Neural progenitor cell (in vitro differentiated cells): ENCODE results near the gene RBBP5. TPM values are rescaled to one million over a fixed set of nuclear protein-coding genes. Genes with fewer than 3 reads are reported as not detected.

Experiments used
- DNase-seq: peaks from one replicate; pipeline ENCODE4 v3.0.0-alpha.2; 2016; ENCODE audit warnings: low spot score
- H2AFZ ChIP-seq: fragments of 200-600 bp; sonication (generic); replicated peaks from 2 replicates; pipeline ENCODE4 v1.6.1; 2016; ENCODE audit warnings: antibody characterized with exemption
- H3F3A ChIP-seq: fragments of 200-600 bp; sonication (generic); 2 replicates; pipeline ENCODE4 v1.6.1; 2016; ENCODE audit warnings: antibody characterized with exemption, low read depth
- H3K27ac ChIP-seq: fragments of 200-600 bp; sonication (generic); 2 replicates; pipeline ENCODE4 v1.5.1; 2016; ENCODE audit warnings: mild to moderate bottlenecking
- H3K27me3 ChIP-seq: fragments of 200-600 bp; sonication (generic); 2 replicates; pipeline ENCODE4 v1.6.1; 2016; ENCODE audit warnings: mild to moderate bottlenecking, moderate library complexity
- H3K36me3 ChIP-seq: fragments of 200-600 bp; sonication (generic); 2 replicates; pipeline ENCODE4 v1.5.1; 2016
- H3K4me1 ChIP-seq: fragments of 200-600 bp; sonication (generic); 2 replicates; pipeline ENCODE4 v1.6.1; 2016; ENCODE audit warnings: mixed run types
- H3K4me2 ChIP-seq: fragments of 200-600 bp; sonication (generic); 2 replicates; pipeline ENCODE4 v1.6.1; 2016
- H3K4me3 ChIP-seq: fragments of 200-600 bp; sonication (generic); 2 replicates; pipeline ENCODE4 v1.5.1; 2016
- H3K79me2 ChIP-seq: fragments of 200-600 bp; sonication (generic); 2 replicates; pipeline ENCODE4 v1.6.1; 2016; ENCODE audit warnings: low read depth
- H3K9ac ChIP-seq: fragments of 200-600 bp; sonication (generic); 2 replicates; pipeline ENCODE4 v1.6.1; 2016
- H3K9me3 ChIP-seq: fragments of 200-600 bp; sonication (generic); 2 replicates; pipeline ENCODE4 v1.5.1; 2016; ENCODE audit warnings: low read depth
- H4K20me1 ChIP-seq: fragments of 200-600 bp; sonication (generic); 2 replicates; pipeline ENCODE4 v1.6.1; 2016; ENCODE audit warnings: low read depth
- H3K27ac Mint-ChIP-seq: 3 replicates; pipeline ENCODE4 v1.8.0; 2021; ENCODE audit warnings: mixed read lengths
- H3K27me3 Mint-ChIP-seq: 2 replicates; pipeline ENCODE4 v1.8.0; 2022; ENCODE audit warnings: low read depth, mild to moderate bottlenecking, inconsistent platforms, moderate library complexity, mixed read lengths; ENCODE audit not compliant: insufficient read depth
- H3K36me3 Mint-ChIP-seq: 3 replicates; pipeline ENCODE4 v1.8.0; 2021; ENCODE audit warnings: mixed read lengths
- H3K4me1 Mint-ChIP-seq: 3 replicates; pipeline ENCODE4 v1.8.0; 2021; ENCODE audit warnings: mixed read lengths
- H3K4me3 Mint-ChIP-seq: 3 replicates; pipeline ENCODE4 v1.8.0; 2021; ENCODE audit warnings: mild to moderate bottlenecking, moderate library complexity, mixed read lengths
- H3K9me3 Mint-ChIP-seq: 3 replicates; pipeline ENCODE4 v1.8.0; 2020; ENCODE audit warnings: mixed read lengths
- EZH2 ChIP-seq: fragments of 200-600 bp; sonication (generic); IDR thresholded peaks from 2 replicates; pipeline ENCODE4 v1.6.1; 2017; ENCODE audit warnings: antibody characterized with exemption, mild to moderate bottlenecking, moderate library complexity
- EZH2phosphoT487 ChIP-seq: fragments of 200-600 bp; sonication (generic); IDR thresholded peaks from 2 replicates; pipeline ENCODE4 v1.6.1; 2017; ENCODE audit warnings: antibody characterized with exemption
- total RNA-seq: library from RNA; depleted of rRNA; stranded (reverse); fragments of >200 nt; gene quantifications from 2 replicates; pipeline ENCODE4 v1.2.3, GENCODE V29; 2015; ENCODE audit warnings: low replicate concordance
- TF ChIP-seq, protein P1 (sequence below): fragments of 200-600 bp; sonication (generic); IDR thresholded peaks from 2 replicates; pipeline ENCODE4 v1.5.1; 2017; ENCODE audit warnings: antibody characterized with exemption, mild to moderate bottlenecking

Gene RBBP5
- total RNA-seq, 1 donor from 2014 or later, result 30.1 TPM

DNA sequence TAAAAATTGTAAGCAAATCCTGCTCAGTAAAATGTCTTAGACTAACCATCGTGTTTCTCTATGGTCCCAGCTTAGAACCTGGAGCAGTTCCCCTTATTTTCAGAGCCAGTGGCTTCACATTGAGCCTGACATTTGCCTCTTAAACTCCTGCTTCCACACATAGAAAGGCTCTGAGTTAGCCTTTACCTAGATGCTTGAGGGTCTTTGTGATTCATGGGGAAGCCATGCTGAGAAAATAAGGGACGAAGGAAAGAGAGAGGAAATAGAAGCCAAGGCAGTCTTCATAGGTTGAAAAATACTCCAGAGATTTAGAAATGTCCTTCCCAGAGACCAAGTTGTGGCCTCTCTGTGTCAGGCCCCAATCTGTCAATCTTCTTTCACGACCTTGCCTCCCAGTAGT is 16.1 kb upstream of the RBBP5 start:
- H3K27ac Mint-ChIP-seq, result no peak overlapping the region
- no peak overlapping the region for H3K4me3 Mint-ChIP-seq
- TF ChIP-seq EZH2phosphoT487 (no peak), EZH2 (no peak)
- TF ChIP-seq, protein P1, sequence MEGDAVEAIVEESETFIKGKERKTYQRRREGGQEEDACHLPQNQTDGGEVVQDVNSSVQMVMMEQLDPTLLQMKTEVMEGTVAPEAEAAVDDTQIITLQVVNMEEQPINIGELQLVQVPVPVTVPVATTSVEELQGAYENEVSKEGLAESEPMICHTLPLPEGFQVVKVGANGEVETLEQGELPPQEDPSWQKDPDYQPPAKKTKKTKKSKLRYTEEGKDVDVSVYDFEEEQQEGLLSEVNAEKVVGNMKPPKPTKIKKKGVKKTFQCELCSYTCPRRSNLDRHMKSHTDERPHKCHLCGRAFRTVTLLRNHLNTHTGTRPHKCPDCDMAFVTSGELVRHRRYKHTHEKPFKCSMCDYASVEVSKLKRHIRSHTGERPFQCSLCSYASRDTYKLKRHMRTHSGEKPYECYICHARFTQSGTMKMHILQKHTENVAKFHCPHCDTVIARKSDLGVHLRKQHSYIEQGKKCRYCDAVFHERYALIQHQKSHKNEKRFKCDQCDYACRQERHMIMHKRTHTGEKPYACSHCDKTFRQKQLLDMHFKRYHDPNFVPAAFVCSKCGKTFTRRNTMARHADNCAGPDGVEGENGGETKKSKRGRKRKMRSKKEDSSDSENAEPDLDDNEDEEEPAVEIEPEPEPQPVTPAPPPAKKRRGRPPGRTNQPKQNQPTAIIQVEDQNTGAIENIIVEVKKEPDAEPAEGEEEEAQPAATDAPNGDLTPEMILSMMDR, result no peak

DNA sequence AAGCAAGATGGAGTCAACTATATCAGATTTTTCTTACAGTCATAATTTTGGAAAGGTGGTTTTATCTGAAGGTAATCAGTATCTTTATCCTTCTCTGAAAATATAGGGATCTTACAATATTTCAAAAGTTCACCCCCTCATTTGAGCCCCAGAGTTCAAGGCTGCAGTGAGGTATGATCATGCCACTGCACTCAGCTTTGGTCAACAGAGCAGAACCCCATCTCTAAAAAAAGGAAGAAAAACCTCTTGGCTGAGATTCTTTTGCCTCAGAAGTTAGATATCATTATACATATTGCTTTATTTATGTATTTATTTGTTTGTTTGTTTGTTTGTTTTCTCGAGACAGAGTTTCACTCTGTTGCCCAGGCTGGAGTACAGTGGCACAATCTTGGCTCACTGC is 11.5 kb upstream of the RBBP5 start:
- H2AFZ ChIP-seq, result no peak overlapping the region
- H3K4me1 ChIP-seq, result no peaks in the 10 kb centered on the region
- H3K4me3 ChIP-seq, result no peak overlapping the region
- H3K36me3 Mint-ChIP-seq, result no peaks in the 10 kb centered on the region
- no peaks in the 10 kb centered on the region for H4K20me1 ChIP-seq
- H3K4me2 ChIP-seq, result no peak overlapping the region
- H3F3A ChIP-seq, result no peaks in the 10 kb centered on the region
- no peaks in the 10 kb centered on the region for H3K79me2 ChIP-seq
- H3K27ac ChIP-seq, result no peak overlapping the region
- no peaks in the 10 kb centered on the region for H3K9me3 Mint-ChIP-seq
- H3K36me3 ChIP-seq, result no peaks in the 10 kb centered on the region
- H3K9me3 ChIP-seq, result no peaks in the 10 kb centered on the region
- no peaks in the 10 kb centered on the region for H3K27me3 ChIP-seq
- no peak overlapping the region for H3K4me3 Mint-ChIP-seq
- H3K4me1 Mint-ChIP-seq, result no peaks in the 10 kb centered on the region
- no peak overlapping the region for H3K27ac Mint-ChIP-seq
- peaks cover 2% of the 10 kb centered on the region for H3K27me3 Mint-ChIP-seq
- no peak for DNase-seq
- no peak for TF ChIP-seq EZH2
- TF ChIP-seq EZH2phosphoT487, result no peak
- TF ChIP-seq, protein P1, result no peak
- H3K9ac ChIP-seq, result no peak overlapping the region

More for the DNA sequence above, 16.1 kb upstream of the RBBP5 start:
- no peak overlapping the region for H2AFZ ChIP-seq
- no peaks in the 10 kb centered on the region for H4K20me1 ChIP-seq
- H3K79me2 ChIP-seq, result no peaks in the 10 kb centered on the region
- no peak overlapping the region for H3K9ac ChIP-seq
- no peak overlapping the region for H3K27ac ChIP-seq
- H3K4me1 Mint-ChIP-seq, result peaks cover 2% of the 10 kb centered on the region
- no peaks in the 10 kb centered on the region for H3K36me3 ChIP-seq
- H3K36me3 Mint-ChIP-seq, result no peaks in the 10 kb centered on the region
- no peaks in the 10 kb centered on the region for H3K9me3 ChIP-seq
- peaks cover 8% of the 10 kb centered on the region for H3K9me3 Mint-ChIP-seq
- H3K4me2 ChIP-seq, result no peak overlapping the region
- H3K27me3 ChIP-seq, result no peaks in the 10 kb centered on the region
- no peaks in the 10 kb centered on the region for H3K4me1 ChIP-seq
- peaks cover 2% of the 10 kb centered on the region for H3K27me3 Mint-ChIP-seq
- no peak overlapping the region for H3K4me3 ChIP-seq
- DNase-seq, result no peak
- peaks cover 5% of the 10 kb centered on the region for H3F3A ChIP-seq

DNA sequence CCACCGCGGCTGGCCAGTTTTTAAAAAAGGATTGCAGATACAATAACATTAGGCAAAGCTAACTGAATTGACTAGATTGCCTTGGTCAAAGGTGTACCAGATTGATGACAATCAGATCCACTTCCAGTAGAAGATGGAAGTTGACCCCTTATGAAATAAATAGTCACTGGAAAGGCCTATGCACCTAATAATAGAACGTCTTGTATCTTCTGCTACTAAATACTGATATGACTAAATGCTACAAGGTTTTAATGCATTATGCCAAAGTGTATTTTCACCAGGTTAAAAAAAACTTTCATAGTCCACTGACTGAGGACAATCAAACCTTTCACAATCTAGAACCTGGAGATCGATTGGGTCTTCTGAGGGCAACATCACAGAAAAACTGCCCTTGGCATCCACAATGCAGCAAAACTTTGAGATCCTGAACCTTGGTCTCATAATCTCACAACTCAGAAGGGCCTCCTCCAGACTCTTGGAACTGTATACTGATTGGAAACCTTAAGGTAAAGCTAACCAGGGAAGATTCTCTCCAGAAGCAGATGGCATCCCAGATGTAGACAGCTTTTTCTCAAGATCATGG is 7.8 kb upstream of the RBBP5 start:
- no peak overlapping the region for H3K4me3 Mint-ChIP-seq
- no peak for TF ChIP-seq EZH2
- TF ChIP-seq EZH2phosphoT487, result no peak
- TF ChIP-seq, protein P1, result no peak
- no peak overlapping the region for H3K4me3 ChIP-seq

More for the DNA sequence above, 7.8 kb upstream of the RBBP5 start:
- no peaks in the 10 kb centered on the region for H3K9me3 Mint-ChIP-seq
- Histone ChIP-seq H3K36me3 (no peaks in the 10 kb centered on the region), H3K79me2 (no peaks in the 10 kb centered on the region), H3K27me3 (no peaks in the 10 kb centered on the region), H3K4me1 (no peaks in the 10 kb centered on the region), H3K4me2 (no peak overlapping the region), H3K27ac (no peak overlapping the region), H3K9me3 (no peaks in the 10 kb centered on the region), H4K20me1 (no peaks in the 10 kb centered on the region), H2AFZ (no peak overlapping the region), H3K9ac (no peak overlapping the region), H3F3A (no peaks in the 10 kb centered on the region)
- no peak overlapping the region for H3K27ac Mint-ChIP-seq
- no peak for DNase-seq
- no peaks in the 10 kb centered on the region for H3K4me1 Mint-ChIP-seq
- peaks cover 7% of the 10 kb centered on the region for H3K27me3 Mint-ChIP-seq
- no peaks in the 10 kb centered on the region for H3K36me3 Mint-ChIP-seq
